Calu3 (cell line): ENCODE measurements around the gene CCNI. TPM values are rescaled to one million over a fixed set of nuclear protein-coding genes. Genes with fewer than 3 reads are reported as not detected.
"Not testable (repeated sequence)": the region's sequence is repeated elsewhere in the genome, so short reads cannot be mapped to it uniquely, and the experiment has no call there.

ENCODE experiments used
- BruUV-seq: library from RNA; stranded (reverse); fragments of 400-500 nt; replicated peaks from 2 replicates; lab custom pipeline; 2021; lab: Mats Ljungman, UMichigan
- CTCF ChIA-PET: fragments of 300-600 bp; sonication (Branson Sonifier 250); formaldehyde crosslinking; loops from one replicate; lab custom pipeline; 2022; ENCODE audit warnings: antibody characterized with exemption; lab: Charles Lee
- DNase-seq: peaks from one replicate; pipeline ENCODE4 v3.0.0; 2022
- H3K27ac Mint-ChIP-seq: one replicate; pipeline ENCODE4 v1.8.0; 2022; ENCODE audit warnings: mixed read lengths; ENCODE audit not compliant: unreplicated experiment
- H3K27me3 Mint-ChIP-seq: one replicate; pipeline ENCODE4 v1.8.0; 2022; ENCODE audit warnings: mixed read lengths; ENCODE audit not compliant: unreplicated experiment
- H3K36me3 Mint-ChIP-seq: one replicate; pipeline ENCODE4 v1.8.0; 2022; ENCODE audit warnings: mild to moderate bottlenecking, moderate library complexity, mixed read lengths; ENCODE audit not compliant: insufficient read depth, unreplicated experiment
- H3K4me1 Mint-ChIP-seq: one replicate; pipeline ENCODE4 v1.8.0; 2022; ENCODE audit warnings: mild to moderate bottlenecking, low read depth, mixed read lengths; ENCODE audit not compliant: unreplicated experiment
- H3K4me3 Mint-ChIP-seq: one replicate; pipeline ENCODE4 v1.8.0; 2022; ENCODE audit warnings: mild to moderate bottlenecking, low read depth, moderate library complexity, mixed read lengths; ENCODE audit not compliant: unreplicated experiment
- H3K9me3 Mint-ChIP-seq: one replicate; pipeline ENCODE4 v1.8.0; 2022; ENCODE audit warnings: low read depth, mixed read lengths; ENCODE audit not compliant: unreplicated experiment
- intact Hi-C: fragments of 100-400 bp; cut with micrococcal nuclease; formaldehyde crosslinking; loops from one replicate; pipeline ENCODE4 v1.10.0; 2022; ENCODE audit not compliant: unreplicated experiment
- total RNA-seq: library from RNA; stranded (reverse); gene quantifications from 2 replicates; pipeline ENCODE4 v1.2.3, GENCODE V29; 2022
- TF ChIP-seq, protein P1 (sequence below): fragments of 200-600 bp; IDR thresholded peaks from one replicate; pipeline ENCODE4 v1.8.0; 2022; ENCODE audit warnings: antibody characterized with exemption; ENCODE audit not compliant: unreplicated experiment

The CCNI gene
- total RNA-seq, 1 experiment from 2014 or later: 136 TPM

- DNase-seq: no peak
- TF ChIP-seq, protein P1, sequence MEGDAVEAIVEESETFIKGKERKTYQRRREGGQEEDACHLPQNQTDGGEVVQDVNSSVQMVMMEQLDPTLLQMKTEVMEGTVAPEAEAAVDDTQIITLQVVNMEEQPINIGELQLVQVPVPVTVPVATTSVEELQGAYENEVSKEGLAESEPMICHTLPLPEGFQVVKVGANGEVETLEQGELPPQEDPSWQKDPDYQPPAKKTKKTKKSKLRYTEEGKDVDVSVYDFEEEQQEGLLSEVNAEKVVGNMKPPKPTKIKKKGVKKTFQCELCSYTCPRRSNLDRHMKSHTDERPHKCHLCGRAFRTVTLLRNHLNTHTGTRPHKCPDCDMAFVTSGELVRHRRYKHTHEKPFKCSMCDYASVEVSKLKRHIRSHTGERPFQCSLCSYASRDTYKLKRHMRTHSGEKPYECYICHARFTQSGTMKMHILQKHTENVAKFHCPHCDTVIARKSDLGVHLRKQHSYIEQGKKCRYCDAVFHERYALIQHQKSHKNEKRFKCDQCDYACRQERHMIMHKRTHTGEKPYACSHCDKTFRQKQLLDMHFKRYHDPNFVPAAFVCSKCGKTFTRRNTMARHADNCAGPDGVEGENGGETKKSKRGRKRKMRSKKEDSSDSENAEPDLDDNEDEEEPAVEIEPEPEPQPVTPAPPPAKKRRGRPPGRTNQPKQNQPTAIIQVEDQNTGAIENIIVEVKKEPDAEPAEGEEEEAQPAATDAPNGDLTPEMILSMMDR: no peak
- intact Hi-C loops: no loop called here
- H3K27ac Mint-ChIP-seq: no peak overlapping the region
- H3K36me3 Mint-ChIP-seq: peaks cover 5% of the 10 kb centered on the region
- H3K9me3 Mint-ChIP-seq: no peaks in the 10 kb centered on the region
- BruUV-seq: no TSS peak
- CTCF ChIA-PET: no interaction called here
- no peaks in the 10 kb centered on the region for H3K27me3 Mint-ChIP-seq
- no peak overlapping the region for H3K4me3 Mint-ChIP-seq
- no peaks in the 10 kb centered on the region for H3K4me1 Mint-ChIP-seq
Measured at GRCh38 chr4:77082886-77083608, 7.3 kb upstream of the CCNI start.

DNA sequence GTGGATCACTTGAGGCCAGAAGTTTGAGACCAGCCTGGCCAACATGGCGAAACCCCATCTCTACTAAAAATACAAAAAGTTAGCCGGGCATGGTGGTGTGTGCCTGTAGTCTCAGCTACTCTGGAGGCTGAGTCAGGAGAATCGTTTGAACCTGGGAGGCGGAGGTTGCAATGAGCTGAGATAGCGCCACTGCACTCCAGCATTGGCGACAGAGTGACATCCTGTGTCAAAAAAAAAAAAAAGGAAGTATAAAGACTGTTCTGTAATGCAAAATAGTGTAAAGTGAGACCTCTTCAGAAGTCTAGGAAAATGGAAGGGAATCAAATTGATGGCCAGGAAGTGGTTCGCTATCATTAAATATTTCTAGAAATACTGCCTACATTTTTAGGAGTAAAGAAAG, 5.0 kb upstream of the CCNI start:
- H3K9me3 Mint-ChIP-seq, H3K4me3 Mint-ChIP-seq, BruUV-seq, H3K4me1 Mint-ChIP-seq, H3K27ac Mint-ChIP-seq, H3K36me3 Mint-ChIP-seq, DNase-seq, H3K27me3 Mint-ChIP-seq, CTCF ChIA-PET, intact Hi-C loops: not testable (repeated sequence)

DNA sequence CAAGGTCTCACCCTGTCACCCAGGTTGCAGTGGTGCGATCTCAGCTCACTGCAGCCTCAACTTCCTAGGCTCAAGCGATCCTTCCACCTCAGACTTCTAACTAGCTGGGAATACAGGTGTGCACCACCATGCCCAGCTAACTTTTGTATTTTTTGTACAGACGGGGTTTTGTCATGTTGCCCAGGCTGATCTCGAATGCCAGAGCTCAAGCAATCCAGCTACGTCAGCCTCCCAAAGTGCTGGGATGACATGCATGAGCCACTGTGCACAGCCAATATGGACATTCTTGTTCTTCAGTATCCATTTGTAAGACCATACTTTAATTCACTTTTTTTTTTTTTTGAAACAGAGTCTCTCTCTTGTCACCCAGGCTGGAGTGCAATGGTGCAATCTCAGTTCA, 3.5 kb upstream of the CCNI start:
- intact Hi-C loops: no loop called here
- DNase-seq: no peak
- TF ChIP-seq, protein P1: no peak
- Mint-ChIP-seq H3K4me1 (no peaks in the 10 kb centered on the region), H3K4me3 (no peak overlapping the region), H3K36me3 (peaks cover 5% of the 10 kb centered on the region), H3K27ac (no peak overlapping the region), H3K27me3 (no peaks in the 10 kb centered on the region), H3K9me3 (no peaks in the 10 kb centered on the region)
- BruUV-seq: no TSS peak
- CTCF ChIA-PET: no interaction called here

GRCh38 chr4:77078401-77078800, 2.6 kb upstream of the CCNI start:
- TF ChIP-seq, protein P1: no peak
- H3K27ac Mint-ChIP-seq: no peak overlapping the region
- no peaks in the 10 kb centered on the region for H3K27me3 Mint-ChIP-seq
- DNase-seq: no peak
- H3K4me3 Mint-ChIP-seq: no peak overlapping the region
- no peaks in the 10 kb centered on the region for H3K9me3 Mint-ChIP-seq
- intact Hi-C loops: no loop called here
- H3K4me1 Mint-ChIP-seq: no peaks in the 10 kb centered on the region
- no TSS peak for BruUV-seq
- CTCF ChIA-PET: no interaction called here
- H3K36me3 Mint-ChIP-seq: peaks cover 5% of the 10 kb centered on the region
